Panc1 (cell line): ENCODE data around the gene FAM107B. TPM values are rescaled to one million over a fixed set of nuclear protein-coding genes. Genes with fewer than 3 reads are reported as not detected.

Experiments
- ATAC-seq: fragments of 200-7000 bp; cut with Tn5 transposase; 2 replicates; pipeline ENCODE4 v1.9.1; 2020; ENCODE audit warnings: mild to moderate bottlenecking, moderate library complexity
- BruUV-seq: library from RNA; stranded (reverse); fragments of 400-500 nt; replicated peaks from 2 replicates; lab custom pipeline; 2021; lab: Mats Ljungman, UMichigan
- CTCF ChIA-PET: fragments of 300-600 bp; sonication (Branson Sonifier 250); formaldehyde crosslinking; loops from one replicate; lab custom pipeline; 2022; ENCODE audit warnings: antibody characterized with exemption; lab: Charles Lee
- POLR2A ChIA-PET: fragments of 300-600 bp; sonication (Branson Sonifier 250); formaldehyde crosslinking; loops from one replicate; lab custom pipeline; 2022; ENCODE audit warnings: antibody characterized with exemption; lab: Charles Lee
- DNase-seq: peaks from one replicate; pipeline ENCODE4 v3.0.0-alpha.2; 2010; ENCODE audit warnings: low read depth, low spot score
- H3K27ac ChIP-seq: 2 replicates; pipeline ENCODE4 v1.5.1; 2011; ENCODE audit warnings: mild to moderate bottlenecking, low read length, inconsistent platforms
- H3K27me3 ChIP-seq: fragments of 200-500 bp; sonication (Bioruptor generic); 2 replicates; pipeline ENCODE4 v1.6.0; 2014; ENCODE audit warnings: low read length, inconsistent platforms; ENCODE audit not compliant: control insufficient read depth, insufficient read depth
- H3K36me3 ChIP-seq: fragments of 200-500 bp; sonication (Bioruptor generic); 2 replicates; pipeline ENCODE4 v1.5.1; 2014; ENCODE audit warnings: inconsistent platforms, mild to moderate bottlenecking, low read length, moderate library complexity; ENCODE audit not compliant: control insufficient read depth, insufficient read depth
- H3K4me1 ChIP-seq: 2 replicates; pipeline ENCODE4 v1.5.1; 2011; ENCODE audit warnings: inconsistent platforms, mild to moderate bottlenecking, low read length, moderate library complexity; ENCODE audit not compliant: control insufficient read depth, insufficient read depth
- H3K4me3 ChIP-seq, 2 experiments: 2 replicates each; pipeline ENCODE4 v1.5.1; 2011 to 2012; ENCODE audit warnings: low read depth in 2 of 2, low read length in 2 of 2, mild to moderate bottlenecking in 2 of 2, inconsistent platforms in 1 of 2, moderate library complexity in 1 of 2
- H3K9me3 ChIP-seq: fragments of 200-500 bp; sonication (Bioruptor generic); 2 replicates; pipeline ENCODE4 v1.5.1; 2014; ENCODE audit warnings: low read depth, mild to moderate bottlenecking, inconsistent platforms, low read length, moderate library complexity; ENCODE audit not compliant: control insufficient read depth, insufficient read depth
- POLR2AphosphoS5 ChIP-seq: IDR thresholded peaks from 2 replicates; pipeline ENCODE4 v1.6.1; 2012; ENCODE audit warnings: mild to moderate bottlenecking, low read depth, low read length, moderate library complexity
- REST ChIP-seq, 2 experiments: IDR thresholded peaks; 2 replicates each; pipeline ENCODE4 v1.6.1; 2011 to 2012; ENCODE audit warnings: low read depth in 2 of 2, control low read depth in 1 of 2, low read length in 1 of 2, mild to moderate bottlenecking in 1 of 2, moderate library complexity in 1 of 2; ENCODE audit not compliant: insufficient read depth in 1 of 2
- SIN3A ChIP-seq: IDR thresholded peaks from 2 replicates; pipeline ENCODE4 v1.6.1; 2012; ENCODE audit warnings: low read depth, mild to moderate bottlenecking, low read length, moderate library complexity, borderline replicate concordance; ENCODE audit not compliant: insufficient read depth
- TCF7L2 ChIP-seq: IDR thresholded peaks from 2 replicates; pipeline ENCODE4 v1.6.1; 2011; ENCODE audit warnings: mild to moderate bottlenecking, low read depth, low read length, inconsistent platforms
- in situ Hi-C: cut with HindIII; loops from 2 replicates; pipeline ENCODE4 v1.10.0; 2016; ENCODE audit warnings: low sequenced_read_pairs, low pct_unique_long_range_greater_than_20kb
- intact Hi-C: fragments of 100-400 bp; cut with micrococcal nuclease; formaldehyde crosslinking; loops from one replicate; pipeline ENCODE4 v1.10.0; 2022; ENCODE audit not compliant: unreplicated experiment
- total RNA-seq: library from RNA; stranded (reverse); gene quantifications from one replicate; pipeline ENCODE4 v1.2.1, GENCODE V29; 2021; ENCODE audit not compliant: unreplicated experiment
- TF ChIP-seq, protein P1 (sequence below): fragments of 450-650 bp; IDR thresholded peaks from 2 replicates; pipeline ENCODE4 v1.5.1; 2017; ENCODE audit warnings: mild to moderate bottlenecking

FAM107B gene
- total RNA-seq, 1 experiment from 2014 or later, result 13.4 TPM

- DNase-seq (no peak), ATAC-seq (no peak)
- ChIA-PET POLR2A (interaction anchor here (0.6 kb wide), 1 partner anchor 165 kb away, joined by 3 read pairs; no protein-coding TSS in a partner anchor), CTCF (no interaction called here)
- H3K9me3 ChIP-seq, result no peaks in the 10 kb centered on the region
- no peak for TF ChIP-seq SIN3A
- TF ChIP-seq, protein P1, sequence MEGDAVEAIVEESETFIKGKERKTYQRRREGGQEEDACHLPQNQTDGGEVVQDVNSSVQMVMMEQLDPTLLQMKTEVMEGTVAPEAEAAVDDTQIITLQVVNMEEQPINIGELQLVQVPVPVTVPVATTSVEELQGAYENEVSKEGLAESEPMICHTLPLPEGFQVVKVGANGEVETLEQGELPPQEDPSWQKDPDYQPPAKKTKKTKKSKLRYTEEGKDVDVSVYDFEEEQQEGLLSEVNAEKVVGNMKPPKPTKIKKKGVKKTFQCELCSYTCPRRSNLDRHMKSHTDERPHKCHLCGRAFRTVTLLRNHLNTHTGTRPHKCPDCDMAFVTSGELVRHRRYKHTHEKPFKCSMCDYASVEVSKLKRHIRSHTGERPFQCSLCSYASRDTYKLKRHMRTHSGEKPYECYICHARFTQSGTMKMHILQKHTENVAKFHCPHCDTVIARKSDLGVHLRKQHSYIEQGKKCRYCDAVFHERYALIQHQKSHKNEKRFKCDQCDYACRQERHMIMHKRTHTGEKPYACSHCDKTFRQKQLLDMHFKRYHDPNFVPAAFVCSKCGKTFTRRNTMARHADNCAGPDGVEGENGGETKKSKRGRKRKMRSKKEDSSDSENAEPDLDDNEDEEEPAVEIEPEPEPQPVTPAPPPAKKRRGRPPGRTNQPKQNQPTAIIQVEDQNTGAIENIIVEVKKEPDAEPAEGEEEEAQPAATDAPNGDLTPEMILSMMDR, result no peak
- no peak for TF ChIP-seq REST (IDR thresholded peaks at IDR 0.05; ENCODE audit: insufficient read depth in 1 of 2, low read depth in 2 of 2, low read length in 1 of 2)
- no peak for TF ChIP-seq POLR2AphosphoS5
- no peak for TF ChIP-seq TCF7L2
- BruUV-seq, result no TSS peak
- H3K4me1 ChIP-seq, result no peaks in the 10 kb centered on the region
- H3K36me3 ChIP-seq, result no peaks in the 10 kb centered on the region
- no peak overlapping the region for H3K27ac ChIP-seq
- H3K4me3 ChIP-seq, result no peak overlapping the region
- intact Hi-C loops (no loop called here), in situ Hi-C loops (no loop called here)
- H3K27me3 ChIP-seq, result no peaks in the 10 kb centered on the region
Measured at GRCh38 chr10:14552015-14552414, 222.7 kb downstream of the FAM107B start.

GRCh38 chr10:14550471-14550981, 224.2 kb downstream of the FAM107B start:
- in situ Hi-C loops, result no loop called here

More at GRCh38 chr10:14550471-14550981, 224.2 kb downstream of the FAM107B start:
- ATAC-seq, result no peak
- no TSS peak for BruUV-seq
- CTCF ChIA-PET, result no interaction called here
- intact Hi-C loops, result no loop called here
- DNase-seq, result no peak
- POLR2A ChIA-PET, result no interaction called here
- no peaks in the 10 kb centered on the region for H3K4me1 ChIP-seq
- no peak overlapping the region for H3K4me3 ChIP-seq
- H3K27ac ChIP-seq, result no peak overlapping the region
- no peaks in the 10 kb centered on the region for H3K9me3 ChIP-seq
- H3K36me3 ChIP-seq, result no peaks in the 10 kb centered on the region
- H3K27me3 ChIP-seq, result no peaks in the 10 kb centered on the region
- TF ChIP-seq TCF7L2, result no peak
- no peak for TF ChIP-seq REST (IDR thresholded peaks at IDR 0.05; ENCODE audit: insufficient read depth in 1 of 2, low read depth in 2 of 2, low read length in 1 of 2)
- TF ChIP-seq, protein P1, result no peak
- no peak for TF ChIP-seq POLR2AphosphoS5
- TF ChIP-seq SIN3A, result no peak
